ENCODE results near the gene TNFAIP8L3.

DNA sequence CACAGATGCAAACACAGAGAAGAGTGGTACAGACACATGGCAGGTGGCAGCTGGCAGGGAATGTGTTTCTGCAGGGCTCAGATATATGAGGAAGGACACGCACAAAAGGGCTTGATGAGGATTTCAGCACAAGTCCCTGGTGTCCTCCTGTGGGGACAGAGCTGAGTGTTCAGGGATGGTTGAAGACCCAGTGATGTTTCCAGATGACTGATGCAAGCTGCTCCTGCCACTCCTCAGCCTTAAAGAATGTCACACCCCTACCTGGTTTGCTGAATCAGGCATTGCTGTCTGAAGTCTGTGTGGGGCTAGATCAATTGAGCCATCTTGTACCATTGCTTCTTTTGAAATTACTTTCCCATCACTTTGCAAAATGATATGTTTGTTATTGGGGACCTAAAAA is 40.2 kb downstream of the TNFAIP8L3 start:
- TF ChIP-seq CTCF (conservative IDR thresholded peaks at IDR 0.05; ENCODE audit: low read length) (no peak), EZH2phosphoT487 (IDR thresholded peaks at IDR 0.05; ENCODE audit: borderline replicate concordance) (no peak)

Data from Loucy (cell line).